ENCODE data around the gene SNCB. TPM values are rescaled to one million over a fixed set of nuclear protein-coding genes. Genes with fewer than 3 reads are reported as not detected.

SNCB gene
- total RNA-seq, result not detected
- not detected for polyA plus RNA-seq

GRCh38 chr5:176629853-176630680 is at the start of gene SNCB, which contains the start of gene EIF4E1B:
TSS of gene SNCB (minus strand) at chr5:176630534. CDS start at chr5:176629654, 880 bp downstream.
TSS of gene EIF4E1B (plus strand) at chr5:176630675. CDS start at chr5:176642788, 12,113 bp downstream.
- H3K9me3 Mint-ChIP-seq, result peaks cover 0 to 3% (median 1%) of the 10 kb centered on the region in 8 donors
- Histone ChIP-seq H3K9me3 (ENCODE audit: control insufficient read depth in 1 of 2, low read length in 2 of 2) (no peaks in the 10 kb centered on the region), H3K27ac (ENCODE audit: low read depth, low read length) (no peak within 1 kb of the TSS), H3K4me3 (ENCODE audit: low read length in 2 of 2) (peak within 1 kb of the TSS in 1 of 2 donors; percentile 19), H3K27me3 (ENCODE audit: insufficient read depth, low read length) (peaks cover 25% of the 10 kb centered on the region), H3K4me1 (ENCODE audit: insufficient read depth, low read length) (peaks cover 16% of the 10 kb centered on the region), H3K36me3 (ENCODE audit: insufficient read depth, low read length) (no peaks in the 10 kb centered on the region)
- CTCF ChIA-PET (ENCODE audit: partially characterized antibody), result interaction anchor here (1.3 kb wide), 1 partner anchor 31 kb away, joined by 4 read pairs; no protein-coding TSS in a partner anchor
- peaks cover 9 to 13% (median 11%) of the 10 kb centered on the region in 4 donors for H3K4me1 Mint-ChIP-seq
- intact Hi-C loops (cut with micrococcal nuclease), result no loop called here
- H3K27me3 Mint-ChIP-seq, result peaks cover 49 to 55% of the 10 kb centered on the region in 2 donors
- H3K36me3 Mint-ChIP-seq, result peaks cover 0 to under 1% of the 10 kb centered on the region in 2 donors
- H3K27ac Mint-ChIP-seq, result peak within 1 kb of the TSS in 1 of 7 donors; percentile 42
- DNase-seq, result peak in 3 of 5 donors; percentile 16 to 26 (median 21)
- H3K4me3 Mint-ChIP-seq, result peak within 1 kb of the TSS; percentile 35 to 78 (median 60)
- POLR2A ChIA-PET (ENCODE audit: partially characterized antibody), result interaction anchor here (0.5 to 2.0 kb wide), 2 partner anchors 17 to 201 kb away, joined by 4 to 6 read pairs; partner anchors contain the start of gene TSPAN17

GRCh38 chr5:176679365-176680225 is 49.3 kb upstream of the SNCB start:
- H3K27me3 ChIP-seq (ENCODE audit: insufficient read depth, low read length), result peaks cover 9% of the 10 kb centered on the region
- peaks cover 35 to 57% of the 10 kb centered on the region in 2 donors for H3K27me3 Mint-ChIP-seq
- CTCF ChIA-PET (ENCODE audit: partially characterized antibody), result no interaction called here

GRCh38 chr5:176678584-176678983 is 48.2 kb upstream of the SNCB start:
- no peak overlapping the region for H3K4me3 ChIP-seq (ENCODE audit: low read length in 2 of 2)
- no peaks in the 10 kb centered on the region for H3K9me3 ChIP-seq (ENCODE audit: control insufficient read depth in 1 of 2, low read length in 2 of 2)
- H3K27me3 ChIP-seq (ENCODE audit: insufficient read depth, low read length), result peaks cover 9% of the 10 kb centered on the region
- no peak overlapping the region for H3K27ac ChIP-seq (ENCODE audit: low read depth, low read length)
- H3K4me1 Mint-ChIP-seq, result no peaks in the 10 kb centered on the region
- H3K36me3 ChIP-seq (ENCODE audit: insufficient read depth, low read length), result no peaks in the 10 kb centered on the region
- peaks cover 0 to under 1% (median 0%) of the 10 kb centered on the region in 8 donors for H3K9me3 Mint-ChIP-seq
- CTCF ChIA-PET (ENCODE audit: partially characterized antibody), result interaction anchor here (1.0 kb wide), 1 partner anchor 18 kb away, joined by 3 read pairs; no protein-coding TSS in a partner anchor
- POLR2A ChIA-PET (ENCODE audit: partially characterized antibody), result no interaction called here
- intact Hi-C loops (cut with micrococcal nuclease), result no loop called here
- no peaks in the 10 kb centered on the region for H3K36me3 Mint-ChIP-seq
- no peak overlapping the region for H3K4me3 Mint-ChIP-seq
- H3K27me3 Mint-ChIP-seq, result peaks cover 32 to 52% of the 10 kb centered on the region in 2 donors
- no peaks in the 10 kb centered on the region for H3K4me1 ChIP-seq (ENCODE audit: insufficient read depth, low read length)
- no peak overlapping the region for H3K27ac Mint-ChIP-seq
- no peak for DNase-seq

More at GRCh38 chr5:176679365-176680225, 49.3 kb upstream of the SNCB start:
- Mint-ChIP-seq H3K4me3 (no peak overlapping the region), H3K27ac (no peak overlapping the region), H3K36me3 (no peaks in the 10 kb centered on the region), H3K4me1 (no peaks in the 10 kb centered on the region), H3K9me3 (peaks cover 0 to 8% (median 4%) of the 10 kb centered on the region in 8 donors)
- Histone ChIP-seq H3K36me3 (ENCODE audit: insufficient read depth, low read length) (no peaks in the 10 kb centered on the region), H3K27ac (ENCODE audit: low read depth, low read length) (no peak overlapping the region), H3K4me3 (ENCODE audit: low read length in 2 of 2) (no peak overlapping the region), H3K9me3 (ENCODE audit: control insufficient read depth in 1 of 2, low read length in 2 of 2) (no peaks in the 10 kb centered on the region), H3K4me1 (ENCODE audit: insufficient read depth, low read length) (no peaks in the 10 kb centered on the region)
- DNase-seq, result no peak
- POLR2A ChIA-PET (ENCODE audit: partially characterized antibody), result no interaction called here
- intact Hi-C loops (cut with micrococcal nuclease), result no loop called here

- CTCF ChIA-PET (ENCODE audit: partially characterized antibody), result interaction anchor here (2.1 kb wide), 1 partner anchor 17 kb away, joined by 11 read pairs; no protein-coding TSS in a partner anchor
- peaks cover 28 to 47% of the 10 kb centered on the region in 2 donors for H3K27me3 Mint-ChIP-seq
- no peaks in the 10 kb centered on the region for H3K9me3 ChIP-seq (ENCODE audit: control insufficient read depth in 1 of 2, low read length in 2 of 2)
Measured at GRCh38 chr5:176677209-176677939, 47.0 kb upstream of the SNCB start.

GRCh38 chr5:176676361-176676824 is 46.1 kb upstream of the SNCB start:
- H3K27me3 ChIP-seq (ENCODE audit: insufficient read depth, low read length), result peaks cover 9% of the 10 kb centered on the region
- no peak overlapping the region for H3K27ac ChIP-seq (ENCODE audit: low read depth, low read length)
- intact Hi-C loops (cut with micrococcal nuclease), result no loop called here
- Mint-ChIP-seq H3K4me1 (no peaks in the 10 kb centered on the region), H3K4me3 (no peak overlapping the region), H3K36me3 (no peaks in the 10 kb centered on the region), H3K27ac (no peak overlapping the region), H3K27me3 (peaks cover 25 to 44% of the 10 kb centered on the region in 2 donors), H3K9me3 (no peaks in the 10 kb centered on the region)
- ChIA-PET CTCF (ENCODE audit: partially characterized antibody) (interaction anchor here (2.1 kb wide), 1 partner anchor 16 kb away, joined by 11 read pairs; no protein-coding TSS in a partner anchor), POLR2A (ENCODE audit: partially characterized antibody) (no interaction called here)
- H3K36me3 ChIP-seq (ENCODE audit: insufficient read depth, low read length), result no peaks in the 10 kb centered on the region
- no peak overlapping the region for H3K4me3 ChIP-seq (ENCODE audit: low read length in 2 of 2)
- no peaks in the 10 kb centered on the region for H3K4me1 ChIP-seq (ENCODE audit: insufficient read depth, low read length)
- no peak for DNase-seq
- H3K9me3 ChIP-seq (ENCODE audit: control insufficient read depth in 1 of 2, low read length in 2 of 2), result no peaks in the 10 kb centered on the region

More at GRCh38 chr5:176677209-176677939, 47.0 kb upstream of the SNCB start:
- no peak overlapping the region for H3K27ac ChIP-seq (ENCODE audit: low read depth, low read length)
- Mint-ChIP-seq H3K36me3 (no peaks in the 10 kb centered on the region), H3K27ac (no peak overlapping the region), H3K9me3 (no peaks in the 10 kb centered on the region), H3K4me1 (no peaks in the 10 kb centered on the region), H3K4me3 (no peak overlapping the region)
- H3K4me3 ChIP-seq (ENCODE audit: low read length in 2 of 2), result no peak overlapping the region
- no peak for DNase-seq
- no peaks in the 10 kb centered on the region for H3K4me1 ChIP-seq (ENCODE audit: insufficient read depth, low read length)
- POLR2A ChIA-PET (ENCODE audit: partially characterized antibody), result no interaction called here
- H3K27me3 ChIP-seq (ENCODE audit: insufficient read depth, low read length), result peaks cover 9% of the 10 kb centered on the region
- H3K36me3 ChIP-seq (ENCODE audit: insufficient read depth, low read length), result no peaks in the 10 kb centered on the region
- intact Hi-C loops (cut with micrococcal nuclease), result no loop called here

- H3K27ac Mint-ChIP-seq, result no peak overlapping the region
- H3K27me3 ChIP-seq (ENCODE audit: insufficient read depth, low read length), result peaks cover 9% of the 10 kb centered on the region
- CTCF ChIA-PET (ENCODE audit: partially characterized antibody), result interaction anchor here (2.1 to 4.3 kb wide), 2 partner anchors 15 kb away, joined by 11 to 18 read pairs; no protein-coding TSS in a partner anchor
- no peaks in the 10 kb centered on the region for H3K4me1 Mint-ChIP-seq
- H3K4me1 ChIP-seq (ENCODE audit: insufficient read depth, low read length), result no peaks in the 10 kb centered on the region
- no peaks in the 10 kb centered on the region for H3K9me3 Mint-ChIP-seq
- no peak for DNase-seq
- no peaks in the 10 kb centered on the region for H3K36me3 ChIP-seq (ENCODE audit: insufficient read depth, low read length)
- H3K9me3 ChIP-seq (ENCODE audit: control insufficient read depth in 1 of 2, low read length in 2 of 2), result no peaks in the 10 kb centered on the region
- H3K36me3 Mint-ChIP-seq, result no peaks in the 10 kb centered on the region
- POLR2A ChIA-PET (ENCODE audit: partially characterized antibody), result no interaction called here
- no peak overlapping the region for H3K4me3 ChIP-seq (ENCODE audit: low read length in 2 of 2)
- H3K4me3 Mint-ChIP-seq, result no peak overlapping the region
- intact Hi-C loops (cut with micrococcal nuclease), result no loop called here
- no peak overlapping the region for H3K27ac ChIP-seq (ENCODE audit: low read depth, low read length)
- H3K27me3 Mint-ChIP-seq, result peaks cover 24 to 45% of the 10 kb centered on the region in 2 donors
Measured at GRCh38 chr5:176675676-176676360, 45.5 kb upstream of the SNCB start.
